GDM1 (cell line): ENCODE measurements around the gene TRAK1.

ENCODE experiments used
- DNase-seq: peaks from one replicate; lab custom pipeline; 2025; lab: John Stamatoyannopoulos, UW

Gene TRAK1

DNA sequence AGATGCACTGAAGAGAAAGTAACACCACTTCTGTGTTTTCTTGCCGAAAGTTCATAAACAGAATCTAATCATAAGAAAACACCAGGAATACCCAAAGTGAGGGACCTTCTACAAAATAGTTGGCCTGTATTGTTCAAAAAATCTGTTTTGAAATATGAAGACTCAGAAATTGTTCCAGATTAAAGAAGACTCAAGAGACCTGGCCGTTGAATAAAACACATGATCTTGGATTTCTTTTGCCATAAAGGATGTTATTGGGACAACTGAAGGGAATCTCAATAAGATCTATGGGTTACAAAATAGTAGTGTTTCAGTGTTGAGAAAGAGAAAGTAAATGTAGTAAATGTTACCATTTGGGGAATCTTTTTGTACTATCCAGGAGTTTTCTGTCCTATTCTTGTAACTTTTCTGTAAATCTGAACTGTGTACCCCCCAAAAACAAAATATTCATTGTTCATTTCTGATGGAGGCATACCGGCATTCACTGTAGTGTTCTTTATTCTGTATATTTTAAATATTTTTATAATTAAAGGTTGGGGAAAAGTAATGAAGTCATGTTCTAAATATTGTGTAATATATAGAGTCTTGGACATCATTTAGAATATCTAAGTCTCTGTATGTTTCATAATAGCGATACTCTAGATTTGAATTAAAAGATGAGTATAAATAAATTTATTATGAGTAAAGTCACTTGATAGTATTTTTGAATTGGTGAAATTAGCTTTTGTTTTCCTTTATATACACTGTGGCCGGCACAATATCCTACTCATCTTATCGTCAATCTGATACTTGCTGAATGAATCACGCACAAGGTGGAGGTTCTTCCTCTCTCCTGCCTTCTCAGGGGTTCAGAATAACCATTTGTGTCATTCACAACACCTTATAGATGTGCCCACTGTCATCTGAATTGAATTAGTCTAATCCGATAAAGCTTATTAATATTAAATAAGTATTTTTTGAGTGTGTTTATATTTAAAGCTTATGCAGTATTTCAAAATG is 66.7 kb downstream of the TRAK1 start:
- no peak for DNase-seq

DNA sequence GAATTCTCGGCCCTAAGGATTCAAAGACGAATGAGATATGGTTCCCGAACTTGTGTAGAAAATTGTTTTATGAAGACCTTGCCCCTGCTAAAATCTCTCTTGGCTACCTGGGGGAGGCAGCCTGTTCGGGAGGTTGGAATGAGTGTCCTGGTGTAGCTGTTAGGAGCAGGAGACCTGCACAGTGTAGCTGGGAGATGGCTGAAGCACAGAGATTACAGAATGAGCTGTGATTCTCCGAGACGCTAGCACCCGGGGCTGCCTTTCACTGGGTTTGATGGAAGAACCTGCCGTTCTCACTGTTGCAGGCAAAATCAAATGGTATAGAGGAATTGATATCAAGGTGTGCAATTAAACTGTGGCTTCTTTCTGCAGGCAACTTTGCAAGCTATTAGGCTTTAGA is 68.0 kb downstream of the TRAK1 start:
- no peak for DNase-seq

DNA sequence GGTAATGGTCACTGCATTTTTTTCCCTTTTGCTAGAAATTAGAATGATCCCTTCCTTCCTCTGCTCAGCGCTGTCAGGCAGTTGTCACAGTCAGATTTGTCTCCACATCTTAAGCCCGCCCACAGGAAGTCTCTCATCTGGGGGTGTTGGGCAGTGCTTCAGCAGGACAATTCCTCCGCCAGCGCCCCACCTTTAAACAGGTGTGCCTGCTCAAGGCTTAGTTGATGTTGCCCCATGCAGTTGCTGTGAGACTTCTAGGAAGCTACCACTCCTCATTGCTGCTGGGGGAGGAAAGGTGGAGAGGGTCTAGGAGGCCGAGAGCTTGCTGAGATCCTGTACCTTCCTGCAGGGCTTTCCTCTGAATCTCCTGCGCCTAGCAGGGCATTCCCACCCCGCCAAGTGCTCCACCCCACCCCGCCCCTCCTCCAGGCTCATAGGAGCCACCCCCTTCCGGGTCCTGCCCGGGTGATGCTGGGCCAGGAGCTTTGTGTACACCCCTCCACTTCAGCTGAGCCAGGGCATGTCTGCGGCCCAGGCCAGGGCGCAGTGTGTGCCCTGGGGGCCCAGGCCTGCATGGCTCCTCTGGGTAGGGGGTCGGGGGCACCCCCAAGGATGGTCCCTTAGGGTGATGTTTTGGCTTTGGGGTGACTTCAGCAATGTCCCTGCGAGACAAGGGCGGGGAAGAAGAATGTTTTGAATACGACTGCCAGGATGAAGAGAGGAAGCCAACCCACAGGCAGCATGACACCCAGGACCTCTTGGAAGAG is 68.7 kb downstream of the TRAK1 start:
- DNase-seq, result no peak

DNA sequence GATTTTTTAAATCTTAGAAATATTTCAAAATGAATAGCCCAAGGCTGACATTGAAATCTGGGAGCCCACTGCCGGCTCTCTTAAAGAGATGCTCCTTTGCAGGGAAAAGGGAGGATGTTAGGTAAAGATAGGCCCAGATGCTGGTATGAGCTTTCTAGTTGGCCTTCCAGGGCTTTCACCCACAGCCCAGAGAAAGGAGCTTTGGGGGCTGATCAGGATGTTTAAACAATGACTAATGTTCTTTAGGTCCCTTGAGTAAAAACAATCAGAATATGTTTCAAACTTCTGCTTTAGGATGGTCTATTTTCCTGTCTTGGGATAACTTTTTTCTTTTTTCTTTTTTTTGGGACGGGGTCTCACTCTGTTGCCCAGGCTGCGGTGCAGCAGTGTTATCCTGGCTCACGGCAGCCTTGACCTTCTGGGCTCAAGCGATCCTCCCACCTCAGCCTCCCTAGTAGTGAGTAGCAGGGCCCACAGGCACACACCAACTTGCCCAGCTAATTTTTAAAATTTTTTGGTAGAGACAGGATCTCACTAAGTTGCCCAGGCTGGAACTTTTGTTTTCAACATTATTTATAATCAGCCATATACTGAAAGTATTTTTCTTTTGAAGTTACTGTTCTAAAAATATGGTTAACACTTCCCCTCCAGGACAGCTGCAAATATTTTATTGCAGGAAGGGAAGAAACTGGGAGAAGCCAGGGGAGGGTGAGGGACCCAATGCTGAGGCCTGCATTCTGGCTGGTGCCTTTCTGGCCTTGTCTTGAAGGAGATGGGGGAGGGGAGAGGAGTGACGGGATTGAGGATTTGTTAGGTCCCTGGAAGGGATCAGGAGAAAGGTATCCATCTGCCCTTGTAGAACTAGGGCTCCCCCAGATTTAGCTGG is 70.1 kb downstream of the TRAK1 start:
- DNase-seq, result no peak

DNA sequence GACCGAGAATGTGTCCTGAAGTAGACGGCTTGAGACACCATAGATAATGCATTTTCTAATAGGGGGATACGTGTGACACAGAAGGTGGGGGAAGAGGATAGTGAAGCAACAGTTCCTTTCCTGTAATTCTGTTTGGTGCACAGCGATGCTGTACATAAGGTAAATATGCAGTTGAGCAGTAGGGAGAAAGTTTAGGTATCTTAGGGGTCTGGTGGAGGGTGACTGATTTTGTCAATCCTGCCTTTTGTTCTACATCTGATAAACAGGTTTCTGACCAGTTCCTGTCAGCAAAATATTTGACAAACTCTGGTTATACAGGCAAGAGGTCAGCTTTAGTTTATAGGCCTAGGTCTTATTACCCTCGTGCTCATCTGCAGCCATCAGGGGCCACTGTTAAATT is 71.3 kb downstream of the TRAK1 start:
- no peak for DNase-seq

DNA sequence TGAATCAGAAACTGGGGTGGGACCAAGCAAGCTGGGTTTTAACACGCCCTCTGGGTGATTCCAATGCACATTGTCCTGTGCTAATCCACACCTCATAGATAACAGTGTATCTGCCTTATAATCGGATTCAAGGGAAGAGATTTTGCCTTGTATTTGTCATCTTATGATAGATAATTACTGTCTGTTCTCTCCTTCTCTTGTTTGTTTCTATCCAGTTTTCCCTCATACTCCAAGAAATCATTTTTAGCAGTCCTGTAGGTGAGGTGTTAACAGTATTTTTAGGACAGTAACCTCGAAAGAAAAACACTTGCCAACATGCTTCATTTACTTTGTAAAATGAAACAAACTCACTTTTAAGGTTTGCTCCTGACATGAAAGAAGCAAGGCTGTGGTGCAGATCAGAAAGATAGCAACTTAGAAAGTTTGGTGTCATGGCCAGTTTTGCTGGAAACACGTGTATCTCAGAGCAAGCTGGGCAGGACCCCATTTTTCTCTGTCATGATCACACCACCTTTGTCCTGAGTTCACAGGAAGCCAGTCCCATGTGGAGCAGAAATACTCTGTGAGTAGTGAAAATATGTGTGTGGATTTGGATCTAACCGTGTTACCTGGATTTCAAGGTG is 72.6 kb downstream of the TRAK1 start:
- no peak for DNase-seq

DNA sequence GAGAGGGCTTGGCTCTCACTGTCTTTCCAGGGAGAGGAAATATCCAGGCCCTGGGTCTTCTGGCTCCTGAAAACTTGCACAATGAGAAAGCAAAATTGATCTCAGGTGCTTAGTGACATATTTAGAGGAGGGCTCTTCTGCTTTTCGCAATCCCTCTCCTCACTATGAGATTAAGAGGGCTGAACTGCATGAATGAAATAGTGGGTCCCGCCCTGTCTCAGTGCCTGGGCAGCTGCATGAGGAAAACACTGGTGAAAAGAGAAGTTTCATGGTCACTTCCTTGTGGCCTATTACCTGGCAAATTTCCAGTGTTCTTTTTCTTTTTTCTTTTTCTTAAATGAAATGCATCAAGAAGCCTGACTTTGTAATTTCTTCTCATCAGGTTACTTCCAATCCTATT is 73.5 kb downstream of the TRAK1 start:
- no peak for DNase-seq

DNA sequence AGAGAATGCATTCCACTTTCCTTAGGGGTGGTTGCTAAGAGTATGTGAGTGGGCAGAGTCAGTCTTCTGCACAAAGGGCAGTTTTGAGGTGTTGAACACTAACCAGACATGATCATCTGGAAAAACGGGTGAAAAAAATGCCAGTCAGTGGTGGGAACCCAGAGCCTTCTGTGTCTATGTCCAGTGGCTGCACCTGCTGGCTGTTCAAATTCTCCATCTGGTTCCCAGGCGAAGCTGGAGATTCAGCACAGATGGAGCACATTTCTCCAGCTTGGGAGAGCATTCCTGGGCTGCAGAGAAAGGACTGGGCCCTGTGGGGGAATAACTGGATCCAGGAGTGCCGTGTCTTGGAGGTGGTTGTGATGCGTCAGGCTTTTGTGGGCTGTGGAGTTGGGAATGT is 74.1 kb downstream of the TRAK1 start:
- no peak for DNase-seq

DNA sequence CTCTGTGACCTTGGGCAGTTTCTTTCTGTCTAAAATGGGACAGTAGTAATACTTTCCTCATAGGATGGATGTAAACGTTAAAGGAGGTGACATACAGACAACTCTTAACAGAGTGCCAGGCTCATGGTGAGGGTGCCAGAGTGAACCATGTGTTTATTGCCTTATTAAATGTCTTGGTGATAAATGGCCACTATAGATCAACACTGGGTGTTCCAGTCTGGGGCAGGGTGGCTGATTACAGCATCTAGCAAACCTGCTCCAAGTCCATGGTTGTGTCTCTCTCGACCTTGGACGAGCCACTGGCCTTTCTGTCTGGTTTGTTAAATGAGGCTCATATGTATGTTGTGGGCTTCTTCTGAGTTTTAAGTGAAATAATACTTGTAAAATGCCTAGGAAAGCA is 75.1 kb downstream of the TRAK1 start:
- no peak for DNase-seq

DNA sequence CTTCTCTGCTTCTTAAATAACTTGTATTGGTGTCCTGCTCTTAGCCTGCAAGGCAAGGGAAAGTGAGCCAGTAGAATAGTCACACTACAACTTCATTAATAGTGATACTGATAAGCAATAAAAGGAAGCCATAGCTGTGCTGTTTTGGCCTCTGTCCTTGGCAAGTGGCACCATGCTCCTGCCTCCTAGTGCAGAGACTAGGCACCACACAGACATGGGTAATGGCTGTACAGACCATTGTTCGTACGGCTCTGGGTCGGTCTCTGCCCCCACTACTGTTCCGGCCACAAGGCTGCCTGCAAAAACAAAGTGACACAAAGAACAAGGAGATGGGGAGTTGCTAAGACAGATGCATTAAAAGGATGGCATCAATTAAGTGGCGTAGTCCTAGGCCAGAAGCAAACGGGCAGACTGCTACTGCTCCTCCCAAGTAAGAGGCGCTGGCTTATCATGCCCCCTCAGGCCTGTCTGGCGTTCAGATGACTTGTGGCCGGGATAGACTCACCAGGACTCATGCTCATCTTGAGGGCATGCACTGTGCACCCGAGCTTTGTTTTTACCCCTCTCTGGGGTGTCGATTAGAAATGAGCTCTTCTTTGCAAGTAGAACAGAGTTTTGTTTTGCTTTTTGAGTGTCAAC is 75.6 kb downstream of the TRAK1 start:
- DNase-seq, result no peak

DNA sequence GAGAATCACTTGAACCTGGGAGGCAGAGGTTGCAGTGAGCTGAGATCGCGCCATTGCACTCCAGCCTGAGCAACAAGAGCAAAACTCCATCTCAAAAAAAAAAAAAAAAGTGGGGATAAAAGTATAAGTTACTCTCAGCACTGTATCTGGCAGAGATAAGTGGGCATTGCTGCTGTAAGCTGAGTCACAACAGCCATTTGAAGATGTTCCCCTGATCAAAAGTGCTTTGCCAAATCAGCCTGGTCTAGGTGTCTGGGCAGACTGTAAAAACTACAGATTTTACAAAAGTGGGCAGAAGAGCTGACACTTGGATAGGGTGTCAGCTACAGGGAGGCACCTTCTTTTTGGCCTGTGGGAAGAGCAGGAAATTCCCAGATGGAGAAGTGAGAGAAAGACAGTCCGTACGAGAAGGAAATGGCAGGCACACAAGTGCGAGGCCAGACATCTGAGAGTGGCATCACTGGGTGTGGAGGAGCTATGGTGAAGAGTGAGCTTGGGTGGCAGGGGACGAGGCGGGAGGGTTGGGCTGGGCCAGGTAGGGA is 78.5 kb downstream of the TRAK1 start:
- no peak for DNase-seq

DNA sequence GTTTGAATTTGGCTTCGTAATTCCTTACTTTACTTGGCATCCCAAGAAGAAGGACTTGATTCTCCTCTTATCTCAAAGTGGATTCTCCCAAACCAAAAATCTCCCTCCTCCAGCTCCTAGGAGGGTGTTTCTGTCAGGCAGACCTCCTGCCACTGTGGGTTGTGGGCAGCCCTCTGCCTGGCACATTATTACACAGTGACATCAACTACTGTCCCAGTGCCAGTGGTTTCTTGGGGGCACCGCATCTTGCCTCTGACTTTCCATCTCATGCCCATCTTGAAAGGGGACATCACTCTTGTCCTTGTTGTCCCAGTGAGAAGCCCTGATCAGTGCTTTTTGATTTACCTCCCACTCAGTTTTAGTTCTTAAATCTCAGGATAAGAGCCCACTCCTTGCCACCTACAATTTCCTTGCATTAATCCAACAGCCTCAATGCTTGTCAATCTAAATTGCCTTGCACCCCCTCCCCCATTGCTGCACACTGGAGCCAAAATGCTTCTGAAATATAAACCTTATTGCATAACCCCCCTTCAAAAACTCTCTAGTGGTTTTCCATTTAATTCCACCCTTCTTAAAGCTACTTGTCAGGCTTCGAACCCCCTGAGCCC is 81.0 kb downstream of the TRAK1 start:
- no peak for DNase-seq

DNA sequence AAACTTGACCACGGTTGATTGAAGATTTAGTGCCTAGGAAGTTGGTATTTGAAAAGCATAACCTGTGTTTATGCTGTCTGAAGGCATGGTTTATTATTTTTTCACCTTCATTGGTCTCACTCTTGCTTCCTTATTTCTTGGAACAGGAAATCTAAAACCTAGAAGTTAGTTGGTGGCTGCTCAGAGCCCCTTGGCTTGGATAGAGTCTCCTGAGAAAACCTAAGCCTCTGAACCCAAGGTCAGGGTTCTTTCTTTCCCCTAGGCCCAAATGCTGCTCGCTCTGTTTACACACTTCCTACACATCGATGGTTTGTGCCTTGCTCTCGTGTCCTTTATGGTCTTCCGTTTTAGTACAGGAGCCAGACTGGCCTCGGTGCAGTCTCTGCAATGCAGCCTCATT is 82.2 kb downstream of the TRAK1 start:
- DNase-seq, result no peak

DNA sequence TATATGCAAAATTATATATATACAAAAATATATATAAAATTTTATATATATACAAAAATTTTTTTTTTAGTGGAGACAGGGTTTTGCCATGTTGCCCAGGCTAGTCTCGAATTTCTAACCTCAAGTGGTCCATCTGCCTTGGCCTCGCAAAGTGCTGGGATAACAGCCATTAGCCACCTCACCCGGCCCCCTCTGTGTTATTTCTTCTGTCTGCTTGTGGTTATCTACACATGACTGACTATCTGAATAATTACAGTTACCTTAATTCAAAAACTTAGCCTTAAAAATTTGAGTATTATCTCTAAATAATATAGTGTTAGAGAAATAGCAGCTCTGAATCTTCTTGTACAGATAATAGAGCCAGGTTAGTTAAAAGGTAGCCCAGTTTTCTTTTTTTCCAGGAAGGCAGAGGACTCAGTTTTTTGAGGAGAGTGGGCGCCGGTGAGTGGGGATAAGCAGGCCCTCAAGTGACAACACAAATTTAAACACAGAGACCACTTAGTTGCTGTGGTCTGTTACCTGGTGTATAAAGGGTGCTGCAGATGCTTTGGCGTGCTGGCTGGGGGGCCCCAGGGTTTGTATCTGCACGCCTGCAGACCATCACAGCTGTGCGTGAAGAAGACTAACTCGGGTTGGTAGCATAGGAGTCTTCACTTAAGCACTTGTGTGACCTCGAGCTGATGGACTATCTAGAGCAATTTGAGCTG is 83.7 kb downstream of the TRAK1 start:
- no peak for DNase-seq

DNA sequence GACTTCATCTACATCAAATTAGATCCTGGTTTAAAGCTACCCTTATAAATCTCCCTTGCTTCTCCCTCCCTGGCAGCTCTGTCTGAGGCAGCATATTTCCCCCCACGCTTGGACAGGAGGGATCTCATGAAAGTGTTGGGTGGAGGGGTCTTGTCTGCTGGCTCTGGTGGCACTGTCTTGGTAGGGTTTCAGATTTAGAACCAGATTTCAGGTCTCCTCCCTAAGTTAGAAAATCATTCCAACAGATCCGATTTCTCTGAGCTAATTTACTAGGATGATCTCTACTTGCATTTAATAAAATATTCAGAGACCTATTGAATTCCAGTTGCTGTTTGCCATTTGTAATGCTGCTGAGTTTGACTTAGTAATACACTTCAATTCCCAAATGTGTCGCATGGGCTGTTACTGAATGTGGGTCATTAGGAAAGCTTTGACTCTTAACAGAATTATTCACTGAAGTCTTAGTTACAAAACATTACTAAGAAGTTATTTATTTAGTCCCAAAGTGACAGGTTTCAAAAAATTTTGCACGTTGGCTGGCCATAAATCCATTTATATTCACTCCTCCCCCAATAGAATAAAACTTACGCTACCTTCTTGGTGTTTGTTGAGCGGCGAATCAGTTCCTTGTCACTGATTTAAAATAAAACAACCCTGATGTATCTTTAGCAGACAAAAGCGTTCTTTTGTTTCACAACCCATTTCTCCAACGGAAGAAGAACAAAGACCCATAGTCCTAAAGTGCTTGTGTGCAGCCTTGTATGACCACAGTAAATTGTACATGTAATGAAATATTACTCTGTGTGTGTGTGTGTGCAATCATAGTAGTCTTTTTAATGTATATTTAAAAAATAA is 84.5 kb downstream of the TRAK1 start:
- DNase-seq, result no peak

DNA sequence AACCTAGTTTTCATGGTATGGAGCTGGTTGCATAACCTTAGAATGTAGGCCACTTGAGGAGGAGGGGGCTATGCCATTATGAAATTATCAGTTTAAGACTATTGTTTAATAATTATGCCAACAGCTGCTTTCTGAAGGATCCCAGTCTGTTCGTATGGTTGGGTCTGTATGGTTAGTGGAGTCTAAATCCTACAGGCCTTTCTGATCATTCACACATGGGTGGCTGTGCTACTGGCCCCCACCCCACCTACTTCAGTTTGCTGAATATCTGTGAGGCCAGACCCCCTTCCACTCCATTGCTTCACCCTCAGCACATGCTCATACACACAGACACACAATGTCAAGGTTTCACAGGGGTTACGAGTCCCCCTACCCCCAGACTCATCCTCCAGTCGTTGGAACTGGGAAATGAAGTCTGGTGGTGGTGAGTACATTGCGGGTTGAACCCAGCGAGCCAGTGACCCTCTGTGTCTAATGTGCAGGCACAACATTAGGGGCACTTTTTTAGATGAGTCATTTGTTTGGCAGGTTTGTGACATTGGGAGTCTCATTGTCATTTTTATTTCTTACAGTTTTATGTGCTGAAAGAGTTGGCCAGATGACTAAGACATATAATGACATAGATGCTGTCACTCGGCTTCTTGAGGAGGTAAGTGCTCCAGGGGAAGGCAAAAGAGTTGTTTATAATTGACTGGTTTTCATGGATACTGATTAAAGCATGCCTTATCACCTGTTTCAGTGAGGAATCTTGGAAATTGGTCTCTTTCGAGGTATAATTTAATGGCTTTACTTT is 85.3 kb downstream of the TRAK1 start:
- no peak for DNase-seq

DNA sequence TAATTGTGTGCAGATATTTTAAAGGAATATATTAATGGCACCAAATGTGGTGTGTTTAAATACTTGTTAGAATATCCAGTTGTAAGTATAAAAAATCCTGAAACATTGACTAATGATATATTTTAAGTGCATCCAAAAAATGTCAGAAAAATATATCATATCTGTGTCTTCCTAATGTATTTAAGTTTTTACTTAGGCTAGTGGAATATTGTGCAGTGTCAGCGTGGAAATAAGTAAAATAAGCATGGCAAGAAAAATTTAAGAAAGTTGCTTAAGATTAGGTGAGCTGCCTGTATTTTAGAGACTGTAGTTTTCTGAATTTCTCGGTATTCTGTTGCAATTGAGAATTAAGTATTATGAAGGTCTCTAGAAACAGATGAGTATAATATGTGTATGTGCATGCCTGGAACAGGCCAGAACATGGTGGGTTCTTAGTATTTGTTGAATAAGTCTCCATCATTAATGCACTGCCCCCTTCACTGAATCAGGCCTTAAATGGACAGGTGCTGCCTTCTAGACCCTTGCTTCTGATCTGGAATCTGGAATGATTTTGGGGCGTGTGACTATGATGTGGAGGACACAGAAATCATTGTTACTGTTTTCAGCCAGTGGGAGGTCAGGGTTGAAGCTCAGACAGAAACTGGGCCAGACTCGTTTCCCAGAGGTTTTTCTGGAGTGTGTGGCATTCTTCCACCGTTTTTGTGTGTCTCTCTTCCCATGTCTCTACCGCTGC is 86.1 kb downstream of the TRAK1 start:
- DNase-seq, result no peak
